Measurements from ENCODE around the gene MBD3L2B. TPM values are rescaled to one million over a fixed set of nuclear protein-coding genes. Genes with fewer than 3 reads are reported as not detected.

Gene MBD3L2B
- total RNA-seq, 1 experiment from 2014 or later, result 0.69 TPM

DNA sequence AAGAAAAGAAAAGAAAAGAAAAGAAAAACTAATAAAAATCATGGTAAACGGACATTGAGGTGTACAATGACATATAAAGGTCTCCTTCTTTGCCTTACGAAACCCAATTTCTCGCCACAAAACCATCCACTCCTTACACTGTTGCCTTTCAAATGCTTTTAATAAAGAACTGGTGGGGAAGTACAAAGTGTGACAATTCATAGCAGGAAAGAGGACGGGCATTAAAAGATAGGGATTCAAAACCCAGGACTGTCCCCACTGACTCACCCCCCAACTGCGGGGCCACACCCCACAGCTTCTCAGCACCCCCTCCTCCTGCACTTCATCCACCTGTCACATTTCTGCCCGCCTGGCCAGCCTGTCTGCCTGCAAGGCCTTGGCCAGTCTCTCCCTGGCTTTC, 2.4 kb downstream of the MBD3L2B start:
- Histone ChIP-seq H3K4me1 (ENCODE audit: insufficient read depth, low read length, poor library complexity, severe bottlenecking) (no peaks in the 10 kb centered on the region), H3K4me3 (ENCODE audit: low read depth, low read length, poor library complexity, severe bottlenecking) (no peak overlapping the region), H3K27ac (ENCODE audit: low read depth, low read length, poor library complexity, severe bottlenecking) (no peak overlapping the region), H3K36me3 (ENCODE audit: insufficient read depth, low read length, poor library complexity, severe bottlenecking) (no peaks in the 10 kb centered on the region), H3K9me3 (ENCODE audit: low read depth, low read length, poor library complexity, severe bottlenecking) (no peaks in the 10 kb centered on the region), H3K27me3 (replicated peaks; ENCODE audit: insufficient read depth, low read depth, low read length, poor library complexity) (no peaks in the 10 kb centered on the region)
- intact Hi-C loops (cut with micrococcal nuclease; ENCODE audit: unreplicated experiment), result no loop called here
- no TSS peak for BruUV-seq (replicated peaks)
- CTCF ChIA-PET, result no interaction called here
- TF ChIP-seq, protein P1, sequence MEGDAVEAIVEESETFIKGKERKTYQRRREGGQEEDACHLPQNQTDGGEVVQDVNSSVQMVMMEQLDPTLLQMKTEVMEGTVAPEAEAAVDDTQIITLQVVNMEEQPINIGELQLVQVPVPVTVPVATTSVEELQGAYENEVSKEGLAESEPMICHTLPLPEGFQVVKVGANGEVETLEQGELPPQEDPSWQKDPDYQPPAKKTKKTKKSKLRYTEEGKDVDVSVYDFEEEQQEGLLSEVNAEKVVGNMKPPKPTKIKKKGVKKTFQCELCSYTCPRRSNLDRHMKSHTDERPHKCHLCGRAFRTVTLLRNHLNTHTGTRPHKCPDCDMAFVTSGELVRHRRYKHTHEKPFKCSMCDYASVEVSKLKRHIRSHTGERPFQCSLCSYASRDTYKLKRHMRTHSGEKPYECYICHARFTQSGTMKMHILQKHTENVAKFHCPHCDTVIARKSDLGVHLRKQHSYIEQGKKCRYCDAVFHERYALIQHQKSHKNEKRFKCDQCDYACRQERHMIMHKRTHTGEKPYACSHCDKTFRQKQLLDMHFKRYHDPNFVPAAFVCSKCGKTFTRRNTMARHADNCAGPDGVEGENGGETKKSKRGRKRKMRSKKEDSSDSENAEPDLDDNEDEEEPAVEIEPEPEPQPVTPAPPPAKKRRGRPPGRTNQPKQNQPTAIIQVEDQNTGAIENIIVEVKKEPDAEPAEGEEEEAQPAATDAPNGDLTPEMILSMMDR (conservative IDR thresholded peaks at IDR 0.05; ENCODE audit: low read depth, low read length), result no peak
- TF ChIP-seq EZH2 (IDR thresholded peaks at IDR 0.05; ENCODE audit: borderline replicate concordance, low read depth, low read length, poor library complexity, severe bottlenecking), result no peak
- no peak for DNase-seq (ENCODE audit: low spot score)
- POLR2A ChIA-PET (ENCODE audit: low non-redundant PET), result no interaction called here

DNA sequence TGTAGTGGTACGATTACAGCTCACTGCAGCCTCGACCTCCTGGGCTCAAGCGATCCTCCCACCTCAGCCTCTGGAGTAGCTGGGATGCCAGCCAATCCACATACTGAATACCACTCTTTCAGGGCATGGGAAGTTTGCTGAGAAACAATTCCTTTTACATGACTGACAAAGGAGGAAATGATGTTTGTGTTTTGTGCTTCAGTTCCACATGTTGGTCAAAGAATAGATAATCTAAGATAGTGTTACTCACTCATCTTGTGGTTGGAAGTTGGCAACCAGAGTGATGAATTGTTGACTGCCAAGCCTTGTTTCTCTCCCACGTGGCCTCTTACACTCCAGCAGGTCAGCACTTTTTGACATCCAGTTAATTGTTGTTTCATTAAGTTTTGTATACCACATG, 7.6 kb downstream of the MBD3L2B start:
- Histone ChIP-seq H3K27ac (ENCODE audit: low read depth, low read length, poor library complexity, severe bottlenecking) (no peak overlapping the region), H3K27me3 (replicated peaks; ENCODE audit: insufficient read depth, low read depth, low read length, poor library complexity) (no peaks in the 10 kb centered on the region), H3K4me3 (ENCODE audit: low read depth, low read length, poor library complexity, severe bottlenecking) (no peak overlapping the region), H3K9me3 (ENCODE audit: low read depth, low read length, poor library complexity, severe bottlenecking) (no peaks in the 10 kb centered on the region), H3K4me1 (ENCODE audit: insufficient read depth, low read length, poor library complexity, severe bottlenecking) (no peaks in the 10 kb centered on the region), H3K36me3 (ENCODE audit: insufficient read depth, low read length, poor library complexity, severe bottlenecking) (no peaks in the 10 kb centered on the region)
- TF ChIP-seq EZH2 (IDR thresholded peaks at IDR 0.05; ENCODE audit: borderline replicate concordance, low read depth, low read length, poor library complexity, severe bottlenecking), result no peak
- TF ChIP-seq, protein P1 (conservative IDR thresholded peaks at IDR 0.05; ENCODE audit: low read depth, low read length), result no peak
- POLR2A ChIA-PET (ENCODE audit: low non-redundant PET), result no interaction called here
- CTCF ChIA-PET, result no interaction called here
- DNase-seq (ENCODE audit: low spot score), result no peak
- BruUV-seq (replicated peaks), result no TSS peak
- intact Hi-C loops (cut with micrococcal nuclease; ENCODE audit: unreplicated experiment), result no loop called here

DNA sequence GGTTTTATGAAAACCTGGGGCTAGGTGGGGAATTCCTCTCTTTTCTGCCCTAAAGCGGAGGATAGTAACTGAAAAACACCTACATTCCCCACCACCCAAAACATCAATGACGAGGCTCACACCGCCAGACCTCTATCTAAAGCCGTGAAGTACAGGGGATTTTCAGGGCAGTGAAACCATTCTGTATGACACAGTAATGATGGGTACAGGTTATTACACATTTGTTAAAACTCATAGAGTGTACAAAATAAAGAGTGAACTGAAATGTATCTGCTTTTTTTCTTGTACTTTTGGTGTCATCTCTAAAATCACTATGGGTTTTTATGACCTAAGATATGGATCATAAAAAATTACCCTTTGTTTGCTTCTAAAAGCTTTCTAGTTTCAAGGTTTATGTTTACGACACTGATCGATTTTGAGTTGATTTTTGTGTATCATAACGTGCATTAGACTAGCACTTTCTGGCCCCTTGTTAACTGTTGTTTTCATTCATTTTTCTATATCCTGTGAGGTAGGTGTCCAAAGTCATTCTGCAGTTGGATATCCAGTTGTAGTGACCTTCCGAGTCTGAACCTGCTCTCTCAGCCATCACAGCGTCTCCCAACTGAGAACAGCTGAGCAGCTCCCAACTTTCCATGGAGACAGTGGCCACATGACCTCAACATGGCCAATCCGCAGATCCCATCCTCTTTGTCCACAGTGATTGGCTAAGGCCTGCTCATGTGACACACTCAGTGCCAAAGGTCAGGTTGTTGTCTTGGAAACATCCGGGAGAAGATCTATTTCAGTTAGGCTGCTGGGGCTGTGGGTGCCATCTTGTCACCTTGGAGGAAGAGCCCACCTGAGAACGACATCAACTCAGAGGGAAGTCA, 10.3 kb downstream of the MBD3L2B start:
- intact Hi-C loops (cut with micrococcal nuclease; ENCODE audit: unreplicated experiment), result no loop called here
- no peak overlapping the region for H3K4me3 ChIP-seq (ENCODE audit: low read depth, low read length, poor library complexity, severe bottlenecking)
- DNase-seq (ENCODE audit: low spot score), result no peak
- H3K27me3 ChIP-seq (replicated peaks; ENCODE audit: insufficient read depth, low read depth, low read length, poor library complexity), result no peaks in the 10 kb centered on the region
- H3K36me3 ChIP-seq (ENCODE audit: insufficient read depth, low read length, poor library complexity, severe bottlenecking), result no peaks in the 10 kb centered on the region
- no peaks in the 10 kb centered on the region for H3K9me3 ChIP-seq (ENCODE audit: low read depth, low read length, poor library complexity, severe bottlenecking)
- TF ChIP-seq, protein P1 (conservative IDR thresholded peaks at IDR 0.05; ENCODE audit: low read depth, low read length), result no peak
- POLR2A ChIA-PET (ENCODE audit: low non-redundant PET), result no interaction called here
- no peaks in the 10 kb centered on the region for H3K4me1 ChIP-seq (ENCODE audit: insufficient read depth, low read length, poor library complexity, severe bottlenecking)
- CTCF ChIA-PET, result no interaction called here
- BruUV-seq (replicated peaks), result no TSS peak
- no peak overlapping the region for H3K27ac ChIP-seq (ENCODE audit: low read depth, low read length, poor library complexity, severe bottlenecking)

Measured in A673 (cell line).